Neural cell (in vitro differentiated cells): ENCODE measurements around the gene TMEM87A.

Experiments used
- CTCF ChIP-seq: fragments of 450-650 bp; IDR thresholded peaks from 2 replicates; pipeline ENCODE4 v1.5.1; 2014; ENCODE audit warnings: antibody characterized with exemption, mild to moderate bottlenecking, moderate library complexity; ENCODE audit not compliant: poor library complexity, severe bottlenecking
- EP300 ChIP-seq: fragments of 450-650 bp; conservative IDR thresholded peaks from 2 replicates; pipeline ENCODE4 v1.6.1; 2014; ENCODE audit warnings: antibody characterized with exemption, mild to moderate bottlenecking, moderate library complexity; ENCODE audit not compliant: poor library complexity, severe bottlenecking
- EZH2 ChIP-seq: fragments of 200-600, 300-800 bp; shearing (Covaris generic), sonication (generic); IDR thresholded peaks from 2 replicates; pipeline ENCODE4 v1.6.1; 2014; ENCODE audit warnings: antibody characterized with exemption, low read length, borderline replicate concordance, mild to moderate bottlenecking; ENCODE audit not compliant: insufficient read depth, poor library complexity, severe bottlenecking
- RAD21 ChIP-seq: fragments of 450-650 bp; conservative IDR thresholded peaks from 2 replicates; pipeline ENCODE4 v1.6.1; 2014; ENCODE audit warnings: antibody characterized with exemption, mild to moderate bottlenecking, moderate library complexity

DNA sequence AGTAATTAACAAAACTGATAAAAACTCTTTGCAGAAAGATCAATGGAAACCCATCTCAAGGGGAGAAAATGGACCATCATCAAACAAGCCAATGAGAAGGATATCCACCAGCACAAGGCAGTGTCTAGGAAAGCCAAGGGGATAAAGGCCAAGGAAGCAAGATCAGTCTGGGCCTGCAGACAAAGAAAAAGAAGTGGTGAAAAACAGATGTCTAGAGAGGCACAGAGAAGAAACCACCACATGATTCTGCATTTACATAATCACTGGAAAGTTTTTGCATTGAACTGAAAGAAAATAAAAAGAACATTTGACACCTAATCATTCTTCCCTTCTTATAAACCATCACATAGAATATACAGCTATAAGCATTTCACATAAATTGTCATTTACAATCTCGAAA, 42.1 kb downstream of the TMEM87A start:
- TF ChIP-seq CTCF (no peak), EP300 (no peak), EZH2 (no peak), RAD21 (no peak)
